Progenitor cell of endocrine pancreas (in vitro differentiated cells): ENCODE data around the gene TFR2. TPM values are rescaled to one million over a fixed set of nuclear protein-coding genes. Genes with fewer than 3 reads are reported as not detected.
A peak's percentile ranks its signal among the peaks of the same experiment; 100 is the strongest.

Experiments used
- DNase-seq: peaks from one replicate; pipeline ENCODE4 v3.0.0; 2021; ENCODE audit warnings: low spot score; ENCODE audit not compliant: unreplicated experiment
- H3K27ac Mint-ChIP-seq: 2 replicates; pipeline ENCODE4 v1.8.0; 2021; ENCODE audit warnings: mild to moderate bottlenecking, moderate library complexity, mixed read lengths
- H3K27me3 Mint-ChIP-seq: 2 replicates; pipeline ENCODE4 v1.8.0; 2021; ENCODE audit warnings: mixed read lengths
- H3K36me3 Mint-ChIP-seq: 2 replicates; pipeline ENCODE4 v1.8.0; 2022; ENCODE audit warnings: mixed read lengths; ENCODE audit not compliant: insufficient read depth
- H3K4me1 Mint-ChIP-seq: 2 replicates; pipeline ENCODE4 v1.8.0; 2021; ENCODE audit warnings: low read depth, mixed read lengths
- H3K4me3 Mint-ChIP-seq: 2 replicates; pipeline ENCODE4 v1.8.0; 2021; ENCODE audit warnings: low read depth, mild to moderate bottlenecking, moderate library complexity, mixed read lengths
- H3K9me3 Mint-ChIP-seq: 2 replicates; pipeline ENCODE4 v1.8.0; 2021; ENCODE audit warnings: low read depth, mixed read lengths
- CTCF ChIP-seq: fragments of 200-600 bp; sonication (generic); IDR thresholded peaks from one replicate; pipeline ENCODE4 v1.5.0; 2021; ENCODE audit warnings: antibody characterized with exemption, mild to moderate bottlenecking; ENCODE audit not compliant: unreplicated experiment
- total RNA-seq: library from RNA; stranded (reverse); gene quantifications from 2 replicates; pipeline ENCODE4 v1.2.1, GENCODE V29; 2021

Gene TFR2
- total RNA-seq, 1 donor from 2014 or later, result 0.93 TPM

GRCh38 chr7:100621554-100621953, 19.8 kb downstream of the TFR2 start:
- no peak for TF ChIP-seq CTCF
- H3K4me3 Mint-ChIP-seq, result no peak overlapping the region
- H3K27ac Mint-ChIP-seq, result no peak overlapping the region
- H3K9me3 Mint-ChIP-seq, result no peaks in the 10 kb centered on the region
- H3K4me1 Mint-ChIP-seq, result no peaks in the 10 kb centered on the region
- peaks cover 6% of the 10 kb centered on the region for H3K36me3 Mint-ChIP-seq
- DNase-seq, result no peak
- peaks cover 17% of the 10 kb centered on the region for H3K27me3 Mint-ChIP-seq

- no peak for TF ChIP-seq CTCF
- no peaks in the 10 kb centered on the region for H3K4me1 Mint-ChIP-seq
- no peak overlapping the region for H3K27ac Mint-ChIP-seq
- DNase-seq, result no peak
- H3K9me3 Mint-ChIP-seq, result no peaks in the 10 kb centered on the region
- no peak overlapping the region for H3K4me3 Mint-ChIP-seq
- H3K27me3 Mint-ChIP-seq, result peaks cover 10% of the 10 kb centered on the region
- peaks cover 6% of the 10 kb centered on the region for H3K36me3 Mint-ChIP-seq
Measured at GRCh38 chr7:100620804-100621203, 20.5 kb downstream of the TFR2 start.

GRCh38 chr7:100620239-100620638, 21.1 kb downstream of the TFR2 start:
- DNase-seq, result no peak
- Mint-ChIP-seq H3K27ac (no peak overlapping the region), H3K9me3 (no peaks in the 10 kb centered on the region), H3K4me3 (no peak overlapping the region), H3K27me3 (peaks cover 5% of the 10 kb centered on the region), H3K36me3 (peaks cover 7% of the 10 kb centered on the region), H3K4me1 (no peaks in the 10 kb centered on the region)
- no peak for TF ChIP-seq CTCF

GRCh38 chr7:100614308-100614861, 27.0 kb downstream of the TFR2 start:
- peaks cover 5% of the 10 kb centered on the region for H3K36me3 Mint-ChIP-seq
- no peak overlapping the region for H3K4me3 Mint-ChIP-seq
- DNase-seq, result no peak
- no peak for TF ChIP-seq CTCF
- H3K9me3 Mint-ChIP-seq, result no peaks in the 10 kb centered on the region
- no peaks in the 10 kb centered on the region for H3K27me3 Mint-ChIP-seq
- no peak overlapping the region for H3K27ac Mint-ChIP-seq
- peaks cover 3% of the 10 kb centered on the region for H3K4me1 Mint-ChIP-seq

- Mint-ChIP-seq H3K9me3 (no peaks in the 10 kb centered on the region), H3K27ac (no peak overlapping the region), H3K4me3 (peak overlapping the region; percentile 99), H3K4me1 (peaks cover 3% of the 10 kb centered on the region), H3K27me3 (no peaks in the 10 kb centered on the region), H3K36me3 (peaks cover 5% of the 10 kb centered on the region)
- TF ChIP-seq CTCF, result no peak
- no peak for DNase-seq
Measured at GRCh38 chr7:100613412-100614175, 27.8 kb downstream of the TFR2 start.
